Measurements from ENCODE around the gene HEYL.

Gene HEYL

GRCh38 chr1:39666772-39667171 is 27.3 kb upstream of the HEYL start:
- DNase-seq (ENCODE audit: low read depth in 2 of 2) = peak; percentile 14 to 22

GRCh38 chr1:39663559-39663958 is 24.1 kb upstream of the HEYL start:
- DNase-seq (ENCODE audit: low read depth in 2 of 2) = no peak

GRCh38 chr1:39662861-39663260 is 23.4 kb upstream of the HEYL start:
- DNase-seq (ENCODE audit: low read depth in 2 of 2) = no peak

GRCh38 chr1:39659538-39659937 is 20.1 kb upstream of the HEYL start:
- no peak for DNase-seq (ENCODE audit: low read depth in 2 of 2)

GRCh38 chr1:39659110-39659509 is 19.7 kb upstream of the HEYL start:
- DNase-seq (ENCODE audit: low read depth in 2 of 2) = no peak

GRCh38 chr1:39657923-39658485 is 18.6 kb upstream of the HEYL start:
- peak; percentile 47 to 61 for DNase-seq (ENCODE audit: low read depth in 2 of 2)

GRCh38 chr1:39657402-39657801 is 18.0 kb upstream of the HEYL start:
- DNase-seq (ENCODE audit: low read depth in 2 of 2) = no peak

- no peak for DNase-seq (ENCODE audit: low read depth in 2 of 2)
These were observed 16.9 kb upstream of the HEYL start for GRCh38 chr1:39656391-39656790.

GRCh38 chr1:39655578-39656268 is 16.3 kb upstream of the HEYL start:
- no peak for DNase-seq (ENCODE audit: low read depth in 2 of 2)

GRCh38 chr1:39654291-39654690 is 14.8 kb upstream of the HEYL start:
- no peak for DNase-seq (ENCODE audit: low read depth in 2 of 2)

- DNase-seq (ENCODE audit: low read depth in 2 of 2) = peak; percentile 58 to 64
These were observed 14.1 kb upstream of the HEYL start for GRCh38 chr1:39653546-39654031.

- DNase-seq (ENCODE audit: low read depth in 2 of 2) = no peak
These were observed 13.1 kb upstream of the HEYL start for GRCh38 chr1:39652554-39652953.

GRCh38 chr1:39652105-39652504 is 12.7 kb upstream of the HEYL start:
- no peak for DNase-seq (ENCODE audit: low read depth in 2 of 2)

GRCh38 chr1:39650431-39650830 is 11.0 kb upstream of the HEYL start:
- DNase-seq (ENCODE audit: low read depth in 2 of 2) = no peak

GRCh38 chr1:39649636-39650185 is 10.3 kb upstream of the HEYL start:
- no peak for DNase-seq (ENCODE audit: low read depth in 2 of 2)

GRCh38 chr1:39648496-39648895 is 9.1 kb upstream of the HEYL start:
- no peak for DNase-seq (ENCODE audit: low read depth in 2 of 2)

GRCh38 chr1:39647247-39647646 is 7.8 kb upstream of the HEYL start:
- DNase-seq (ENCODE audit: low read depth in 2 of 2) = no peak

GRCh38 chr1:39646232-39647081 is 7.0 kb upstream of the HEYL start:
- no peak for DNase-seq (ENCODE audit: low read depth in 2 of 2)

GRCh38 chr1:39645411-39646043 is 6.1 kb upstream of the HEYL start:
- no peak for DNase-seq (ENCODE audit: low read depth in 2 of 2)

- DNase-seq (ENCODE audit: low read depth in 2 of 2) = no peak
These were observed 4.3 kb upstream of the HEYL start for GRCh38 chr1:39643705-39644104.

- no peak for DNase-seq (ENCODE audit: low read depth in 2 of 2)
These were observed 3.4 kb upstream of the HEYL start for GRCh38 chr1:39642796-39643195.

GRCh38 chr1:39640861-39641260 is 1.4 kb upstream of the HEYL start:
- DNase-seq (ENCODE audit: low read depth in 2 of 2) = no peak

Measured in stimulated activated CD8-positive, alpha-beta memory T cell treated with anti-CD3 and anti-CD28 coated beads, Interleukin-2, amount 100 ng/mL, for 48 hours (primary cell).